Measurements from ENCODE around the gene SPATA2. TPM values are rescaled to one million over a fixed set of nuclear protein-coding genes. Genes with fewer than 3 reads are reported as not detected.

The SPATA2 gene
- total RNA-seq, 5 donors from 2014 or later (not counting 1 experiment from before 2014, with no cell fraction given): 9.6 to 19.4 (median 10.4) TPM

GRCh38 chr20:49919009-49919408, 3.7 kb upstream of the SPATA2 start:
- WGBS (ENCODE audit: insufficient coverage): no CpG with 5 or more reads among the region's 7 CpGs
- peaks cover 18 to 24% (median 23%) of the 10 kb centered on the region in 3 donors for H3K4me1 Mint-ChIP-seq
- Histone ChIP-seq H3K27me3 (replicated peaks in 1 of 2; ENCODE audit: control insufficient read depth in 2 of 2, extremely low read depth in 1 of 2, insufficient read depth in 2 of 2, low read length in 1 of 2) (no peaks in the 10 kb centered on the region), H3K4me1 (ENCODE audit: control insufficient read depth in 1 of 2, extremely low read depth in 1 of 2, insufficient read depth in 2 of 2, low read length in 2 of 2) (peaks cover 5 to 20% of the 10 kb centered on the region in 2 experiments), H3K4me3 (ENCODE audit: control insufficient read depth in 1 of 2, extremely low read depth in 1 of 2, low read length in 1 of 2) (no peak overlapping the region), H3K36me3 (ENCODE audit: control insufficient read depth in 2 of 2, extremely low read depth in 1 of 2, insufficient read depth in 1 of 2, low read length in 1 of 2) (no peaks in the 10 kb centered on the region), H3K9me3 (no peaks in the 10 kb centered on the region), H3K27ac (ENCODE audit: low read length) (no peak overlapping the region)
- ATAC-seq (replicated peaks in 1 of 4): no peak
- no peak for DNase-seq
- H3K27ac Mint-ChIP-seq: no peak overlapping the region
- no peak overlapping the region for H3K4me3 Mint-ChIP-seq
- POLR2A ChIA-PET: interaction anchor here in 1 of 2 donors (0.6 kb wide), 1 partner anchor 12 kb away, joined by 22 read pairs; no protein-coding TSS in a partner anchor
- H3K27me3 Mint-ChIP-seq: peaks cover 0 to 6% of the 10 kb centered on the region in 2 donors
- no peaks in the 10 kb centered on the region for H3K36me3 Mint-ChIP-seq
- no peaks in the 10 kb centered on the region for H3K9me3 Mint-ChIP-seq
- CTCF ChIA-PET: no interaction called here

- CTCF ChIA-PET: no interaction called here
- H3K27ac Mint-ChIP-seq: no peak overlapping the region
- DNase-seq: no peak
These were observed 3.1 kb upstream of the SPATA2 start for GRCh38 chr20:49918446-49918845.

GRCh38 chr20:49916146-49917002, 1.0 kb upstream of the SPATA2 start:
- ChIA-PET CTCF (interaction anchor here (0.6 to 1.9 kb wide), 8 partner anchors 8 to 200 kb away, joined by 3 to 10 read pairs (median 4); partner anchors contain the start of gene RNF114 (in 1 of the 2)), POLR2A (interaction anchor here (0.6 to 1.6 kb wide), 8 partner anchors 10 to 306 kb away, joined by 3 to 9 read pairs (median 4); partner anchors contain the start of gene RNF114 (in 2 of the 2))
- no peaks in the 10 kb centered on the region for H3K27me3 ChIP-seq (replicated peaks in 1 of 2; ENCODE audit: control insufficient read depth in 2 of 2, extremely low read depth in 1 of 2, insufficient read depth in 2 of 2, low read length in 1 of 2)
- Mint-ChIP-seq H3K27me3 (no peaks in the 10 kb centered on the region), H3K27ac (peak overlapping the region; percentile 99 to 100), H3K4me3 (peak overlapping the region; percentile 94 to 99 (median 98)), H3K4me1 (peaks cover 34 to 41% (median 35%) of the 10 kb centered on the region in 3 donors), H3K9me3 (no peaks in the 10 kb centered on the region), H3K36me3 (no peaks in the 10 kb centered on the region)
- WGBS (ENCODE audit: insufficient coverage): 74% methylated on average over 3 of the region's 19 CpGs
- peak overlapping the region; percentile 96 to 98 for H3K4me3 ChIP-seq (ENCODE audit: control insufficient read depth in 1 of 2, extremely low read depth in 1 of 2, low read length in 1 of 2)
- DNase-seq (peak in 1 of 35 experiments; percentile 33), ATAC-seq (replicated peaks in 1 of 4) (no peak)
- H3K27ac ChIP-seq (ENCODE audit: low read length): peak overlapping the region; percentile 99
- H3K4me1 ChIP-seq (ENCODE audit: control insufficient read depth in 1 of 2, extremely low read depth in 1 of 2, insufficient read depth in 2 of 2, low read length in 2 of 2): peaks cover 6 to 28% of the 10 kb centered on the region in 2 experiments
- H3K9me3 ChIP-seq: no peaks in the 10 kb centered on the region
- H3K36me3 ChIP-seq (ENCODE audit: control insufficient read depth in 2 of 2, extremely low read depth in 1 of 2, insufficient read depth in 1 of 2, low read length in 1 of 2): no peaks in the 10 kb centered on the region

More at GRCh38 chr20:49918446-49918845, 3.1 kb upstream of the SPATA2 start:
- H3K27ac ChIP-seq (ENCODE audit: low read length): no peak overlapping the region
- H3K27me3 Mint-ChIP-seq: peaks cover 0 to 4% of the 10 kb centered on the region in 2 donors
- WGBS (ENCODE audit: insufficient coverage): no CpG with 5 or more reads among the region's 3 CpGs
- no peaks in the 10 kb centered on the region for H3K9me3 ChIP-seq
- H3K4me1 ChIP-seq (ENCODE audit: control insufficient read depth in 1 of 2, extremely low read depth in 1 of 2, insufficient read depth in 2 of 2, low read length in 2 of 2): peaks cover 6 to 25% of the 10 kb centered on the region in 2 experiments
- POLR2A ChIA-PET: interaction anchor here in 1 of 2 donors (0.7 kb wide), 1 partner anchor 13 kb away, joined by 3 read pairs; no protein-coding TSS in a partner anchor
- H3K27me3 ChIP-seq (replicated peaks in 1 of 2; ENCODE audit: control insufficient read depth in 2 of 2, extremely low read depth in 1 of 2, insufficient read depth in 2 of 2, low read length in 1 of 2): no peaks in the 10 kb centered on the region
- H3K4me3 Mint-ChIP-seq: no peak overlapping the region
- no peaks in the 10 kb centered on the region for H3K9me3 Mint-ChIP-seq
- no peak overlapping the region for H3K4me3 ChIP-seq (ENCODE audit: control insufficient read depth in 1 of 2, extremely low read depth in 1 of 2, low read length in 1 of 2)
- peaks cover 24 to 30% (median 25%) of the 10 kb centered on the region in 3 donors for H3K4me1 Mint-ChIP-seq
- ATAC-seq (replicated peaks in 1 of 4): no peak
- no peaks in the 10 kb centered on the region for H3K36me3 ChIP-seq (ENCODE audit: control insufficient read depth in 2 of 2, extremely low read depth in 1 of 2, insufficient read depth in 1 of 2, low read length in 1 of 2)
- H3K36me3 Mint-ChIP-seq: no peaks in the 10 kb centered on the region

- H3K27ac Mint-ChIP-seq: peak overlapping the region; percentile 75 to 100
- ChIA-PET CTCF (interaction anchor here in 1 of 2 donors (1.0 to 1.3 kb wide), 2 partner anchors 11 to 68 kb away, joined by 3 to 5 read pairs; no protein-coding TSS in a partner anchor), POLR2A (interaction anchor here in 1 of 2 donors (0.6 kb wide), 1 partner anchor 21 kb away, joined by 3 read pairs; the partner anchor contains the start of gene RNF114)
These were observed 280 bp downstream of the SPATA2 start for GRCh38 chr20:49915118-49915379.

GRCh38 chr20:49914310-49915117, 815 bp downstream of the SPATA2 start:
- Histone ChIP-seq H3K27me3 (replicated peaks in 1 of 2; ENCODE audit: control insufficient read depth in 2 of 2, extremely low read depth in 1 of 2, insufficient read depth in 2 of 2, low read length in 1 of 2) (no peaks in the 10 kb centered on the region), H3K27ac (ENCODE audit: low read length) (peak overlapping the region; percentile 99), H3K4me3 (ENCODE audit: control insufficient read depth in 1 of 2, extremely low read depth in 1 of 2, low read length in 1 of 2) (peak overlapping the region; percentile 96 to 98), H3K9me3 (no peaks in the 10 kb centered on the region), H3K36me3 (ENCODE audit: control insufficient read depth in 2 of 2, extremely low read depth in 1 of 2, insufficient read depth in 1 of 2, low read length in 1 of 2) (peaks cover 5% of the 10 kb centered on the region in 2 donors), H3K4me1 (ENCODE audit: control insufficient read depth in 1 of 2, extremely low read depth in 1 of 2, insufficient read depth in 2 of 2, low read length in 2 of 2) (peaks cover 6 to 28% of the 10 kb centered on the region in 2 experiments)
- ATAC-seq (replicated peaks in 1 of 4): peak in 1 of 4 experiments; percentile 1
- H3K27ac Mint-ChIP-seq: peak overlapping the region; percentile 69 to 75
- no peaks in the 10 kb centered on the region for H3K9me3 Mint-ChIP-seq
- ChIA-PET CTCF (interaction anchor here (0.5 to 1.0 kb wide), 4 partner anchors 31 to 833 kb away, joined by 3 read pairs; no protein-coding TSS in a partner anchor), POLR2A (interaction anchor here (0.5 to 0.8 kb wide), 4 partner anchors 17 to 98 kb away, joined by 3 to 8 read pairs (median 6); partner anchors contain the start of gene RNF114 (in 1 of the 2))
- H3K36me3 Mint-ChIP-seq: peaks cover 2% of the 10 kb centered on the region
- peak overlapping the region; percentile 94 to 99 (median 98) for H3K4me3 Mint-ChIP-seq
- WGBS (ENCODE audit: insufficient coverage): 12% methylated on average over 19 of the region's 19 CpGs
- no peaks in the 10 kb centered on the region for H3K27me3 Mint-ChIP-seq
- peaks cover 41 to 44% (median 43%) of the 10 kb centered on the region in 3 donors for H3K4me1 Mint-ChIP-seq
- peak in 5 of 35 experiments; percentile 7 to 55 (median 9) for DNase-seq

More at GRCh38 chr20:49915118-49915379, 280 bp downstream of the SPATA2 start:
- peaks cover 6 to 28% of the 10 kb centered on the region in 2 experiments for H3K4me1 ChIP-seq (ENCODE audit: control insufficient read depth in 1 of 2, extremely low read depth in 1 of 2, insufficient read depth in 2 of 2, low read length in 2 of 2)
- H3K9me3 ChIP-seq: no peaks in the 10 kb centered on the region
- peak overlapping the region; percentile 99 for H3K27ac ChIP-seq (ENCODE audit: low read length)
- H3K36me3 ChIP-seq (ENCODE audit: control insufficient read depth in 2 of 2, extremely low read depth in 1 of 2, insufficient read depth in 1 of 2, low read length in 1 of 2): peaks cover under 1% of the 10 kb centered on the region in 2 donors
- Mint-ChIP-seq H3K9me3 (no peaks in the 10 kb centered on the region), H3K4me1 (peaks cover 41 to 44% (median 43%) of the 10 kb centered on the region in 3 donors), H3K4me3 (peak overlapping the region; percentile 94 to 99 (median 98)), H3K36me3 (no peaks in the 10 kb centered on the region), H3K27me3 (no peaks in the 10 kb centered on the region)
- DNase-seq (peak in 1 of 35 experiments; percentile 58), ATAC-seq (replicated peaks in 1 of 4) (peak; percentile 64 to 71 (median 68))
- 0% methylated on average over 23 of the region's 23 CpGs for WGBS (ENCODE audit: insufficient coverage)
- peak overlapping the region; percentile 96 to 98 for H3K4me3 ChIP-seq (ENCODE audit: control insufficient read depth in 1 of 2, extremely low read depth in 1 of 2, low read length in 1 of 2)
- no peaks in the 10 kb centered on the region for H3K27me3 ChIP-seq (replicated peaks in 1 of 2; ENCODE audit: control insufficient read depth in 2 of 2, extremely low read depth in 1 of 2, insufficient read depth in 2 of 2, low read length in 1 of 2)

Data from T-cell (primary cell).